ENCODE results near the gene GIGYF2.

Gene GIGYF2

DNA sequence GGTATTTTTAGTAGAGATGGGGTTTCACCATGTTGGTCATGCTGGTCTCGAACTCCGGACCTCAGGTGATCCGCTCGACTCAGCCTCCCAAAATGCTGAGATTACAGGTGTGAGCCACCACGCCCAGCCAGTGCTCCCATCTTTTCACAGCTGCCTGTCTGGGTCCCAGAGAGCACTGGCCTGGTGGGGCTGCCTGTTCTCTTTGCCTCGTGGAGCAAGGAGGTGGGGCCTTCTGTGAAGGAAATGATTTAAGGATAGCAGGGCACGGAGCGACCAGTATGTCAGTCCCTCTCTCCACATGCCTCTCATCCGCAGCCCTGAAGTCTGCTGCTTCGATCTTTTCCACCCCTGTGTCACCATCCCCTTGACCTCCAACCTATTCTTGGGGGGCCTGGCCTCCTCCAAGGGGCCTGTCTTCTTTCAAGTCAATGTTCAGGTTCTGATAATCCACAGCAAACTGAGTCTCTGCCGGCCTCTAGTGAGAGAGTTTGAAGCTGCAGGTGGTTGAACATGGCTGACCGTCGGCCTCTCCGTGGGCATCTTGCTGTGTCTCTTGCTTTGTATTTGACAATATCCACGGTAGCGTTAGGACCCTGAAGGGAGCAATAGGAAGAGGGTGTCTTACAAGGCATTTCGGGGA, 28.2 kb upstream of the GIGYF2 start:
- ChIA-PET CTCF (interaction anchor here (1.5 to 3.5 kb wide), 6 partner anchors 8 to 65 kb away, joined by 3 to 19 read pairs (median 6); partner anchors contain the start of gene EFHD1), POLR2A (interaction anchor here (0.6 kb wide), 1 partner anchor 15 kb away, joined by 4 read pairs; no protein-coding TSS in a partner anchor)
- no peak for DNase-seq (ENCODE audit: low read depth, low spot score)
- TF ChIP-seq, protein P1, sequence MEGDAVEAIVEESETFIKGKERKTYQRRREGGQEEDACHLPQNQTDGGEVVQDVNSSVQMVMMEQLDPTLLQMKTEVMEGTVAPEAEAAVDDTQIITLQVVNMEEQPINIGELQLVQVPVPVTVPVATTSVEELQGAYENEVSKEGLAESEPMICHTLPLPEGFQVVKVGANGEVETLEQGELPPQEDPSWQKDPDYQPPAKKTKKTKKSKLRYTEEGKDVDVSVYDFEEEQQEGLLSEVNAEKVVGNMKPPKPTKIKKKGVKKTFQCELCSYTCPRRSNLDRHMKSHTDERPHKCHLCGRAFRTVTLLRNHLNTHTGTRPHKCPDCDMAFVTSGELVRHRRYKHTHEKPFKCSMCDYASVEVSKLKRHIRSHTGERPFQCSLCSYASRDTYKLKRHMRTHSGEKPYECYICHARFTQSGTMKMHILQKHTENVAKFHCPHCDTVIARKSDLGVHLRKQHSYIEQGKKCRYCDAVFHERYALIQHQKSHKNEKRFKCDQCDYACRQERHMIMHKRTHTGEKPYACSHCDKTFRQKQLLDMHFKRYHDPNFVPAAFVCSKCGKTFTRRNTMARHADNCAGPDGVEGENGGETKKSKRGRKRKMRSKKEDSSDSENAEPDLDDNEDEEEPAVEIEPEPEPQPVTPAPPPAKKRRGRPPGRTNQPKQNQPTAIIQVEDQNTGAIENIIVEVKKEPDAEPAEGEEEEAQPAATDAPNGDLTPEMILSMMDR (IDR thresholded peaks at IDR 0.05; ENCODE audit: insufficient read depth, low read length, missing control alignments), result peak; percentile 72
- no peak overlapping the region for H3K4me3 ChIP-seq (ENCODE audit: low read depth, low read length)

DNA sequence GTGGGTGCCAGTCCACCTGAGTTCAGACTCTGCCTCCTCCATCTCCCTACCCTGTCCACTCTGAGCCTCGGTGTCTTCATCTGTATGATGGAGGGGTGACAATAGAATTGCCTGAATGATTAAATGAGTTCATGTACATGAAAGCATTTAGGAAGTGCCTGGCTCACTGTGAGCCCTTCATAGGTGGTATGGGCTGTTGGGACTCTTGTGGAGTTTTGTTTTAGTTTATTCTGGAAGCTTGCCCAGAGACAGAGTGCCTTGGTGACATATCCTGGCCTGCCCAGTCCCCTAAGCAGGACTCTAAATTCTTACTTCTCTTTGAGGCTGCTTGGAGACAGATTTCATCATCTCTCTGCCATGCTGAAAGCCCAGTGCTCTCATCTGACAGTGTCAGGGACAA, 24.5 kb upstream of the GIGYF2 start:
- H3K4me3 ChIP-seq (ENCODE audit: low read depth, low read length), result no peak overlapping the region
- DNase-seq (ENCODE audit: low read depth, low spot score), result no peak
- CTCF ChIA-PET, result no interaction called here
- POLR2A ChIA-PET, result no interaction called here
- TF ChIP-seq, protein P1 (IDR thresholded peaks at IDR 0.05; ENCODE audit: insufficient read depth, low read length, missing control alignments), result no peak

DNA sequence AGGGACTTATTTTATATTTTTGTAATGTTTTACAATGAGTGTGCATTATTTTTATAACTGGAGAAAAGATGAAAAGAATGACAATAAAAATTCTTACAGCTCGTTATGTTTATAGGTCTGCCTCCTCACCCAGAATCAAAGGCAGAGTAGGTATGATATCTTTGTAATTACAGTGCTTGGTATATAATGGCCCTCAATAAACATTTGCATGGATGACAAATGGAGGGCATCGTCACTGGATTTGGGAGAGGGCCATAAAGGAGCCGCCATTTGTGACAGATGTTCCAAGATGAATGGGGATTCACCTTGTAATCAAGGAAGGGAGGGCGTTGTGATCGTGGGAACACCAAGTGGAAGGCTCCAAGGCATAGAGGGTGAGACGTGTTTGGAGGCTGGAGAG, 22.6 kb upstream of the GIGYF2 start:
- TF ChIP-seq, protein P1 (IDR thresholded peaks at IDR 0.05; ENCODE audit: insufficient read depth, low read length, missing control alignments), result no peak
- DNase-seq (ENCODE audit: low read depth, low spot score), result no peak
- POLR2A ChIA-PET, result no interaction called here
- H3K4me3 ChIP-seq (ENCODE audit: low read depth, low read length), result no peak overlapping the region
- CTCF ChIA-PET, result no interaction called here

DNA sequence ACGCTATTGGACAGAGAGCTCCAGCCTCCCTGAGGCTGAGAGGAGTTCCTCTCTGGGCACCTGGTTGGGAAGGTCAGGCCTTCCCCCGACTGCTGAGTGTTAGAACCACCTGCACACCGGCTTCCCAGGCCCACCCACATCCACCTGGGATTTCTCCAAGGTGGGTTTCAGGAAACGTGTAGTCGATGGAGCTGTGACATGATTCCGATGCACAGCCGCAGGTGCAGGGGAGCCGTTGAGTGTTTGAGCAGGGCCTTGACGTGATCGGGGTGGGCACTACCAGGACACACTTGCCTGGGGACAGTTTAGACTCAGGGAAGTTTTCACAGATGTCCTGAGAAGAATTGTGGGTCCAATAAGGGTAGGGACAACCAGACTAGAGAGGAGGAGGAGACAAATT, 21.8 kb upstream of the GIGYF2 start:
- ChIA-PET CTCF (no interaction called here), POLR2A (no interaction called here)
- TF ChIP-seq, protein P1 (IDR thresholded peaks at IDR 0.05; ENCODE audit: insufficient read depth, low read length, missing control alignments), result no peak
- no peak overlapping the region for H3K4me3 ChIP-seq (ENCODE audit: low read depth, low read length)
- DNase-seq (ENCODE audit: low read depth, low spot score), result no peak

DNA sequence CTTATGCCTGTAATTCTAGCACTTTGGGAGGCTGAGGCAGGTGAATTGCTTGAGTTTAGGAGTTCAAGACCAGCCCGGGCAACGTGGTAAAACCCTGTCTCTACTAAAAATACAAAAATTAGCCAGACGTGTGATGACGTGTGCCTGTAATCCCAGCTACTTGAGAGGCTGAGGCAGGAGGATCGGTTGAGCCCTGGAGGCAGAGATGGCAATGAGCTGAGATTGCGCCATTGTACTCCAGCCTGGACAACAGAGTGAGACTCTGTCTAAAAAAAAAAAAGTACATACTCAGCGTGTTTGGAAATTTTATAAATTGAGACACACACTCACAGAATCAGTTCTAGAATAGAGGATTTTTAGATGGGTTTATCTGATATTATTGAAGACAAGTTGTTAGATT, 17.1 kb upstream of the GIGYF2 start:
- TF ChIP-seq, protein P1 (IDR thresholded peaks at IDR 0.05; ENCODE audit: insufficient read depth, low read length, missing control alignments), result no peak
- ChIA-PET POLR2A (no interaction called here), CTCF (interaction anchor here (0.8 to 1.8 kb wide), 2 partner anchors 12 to 60 kb away, joined by 3 to 4 read pairs; no protein-coding TSS in a partner anchor)
- H3K4me3 ChIP-seq (ENCODE audit: low read depth, low read length), result no peak overlapping the region
- no peak for DNase-seq (ENCODE audit: low read depth, low spot score)

DNA sequence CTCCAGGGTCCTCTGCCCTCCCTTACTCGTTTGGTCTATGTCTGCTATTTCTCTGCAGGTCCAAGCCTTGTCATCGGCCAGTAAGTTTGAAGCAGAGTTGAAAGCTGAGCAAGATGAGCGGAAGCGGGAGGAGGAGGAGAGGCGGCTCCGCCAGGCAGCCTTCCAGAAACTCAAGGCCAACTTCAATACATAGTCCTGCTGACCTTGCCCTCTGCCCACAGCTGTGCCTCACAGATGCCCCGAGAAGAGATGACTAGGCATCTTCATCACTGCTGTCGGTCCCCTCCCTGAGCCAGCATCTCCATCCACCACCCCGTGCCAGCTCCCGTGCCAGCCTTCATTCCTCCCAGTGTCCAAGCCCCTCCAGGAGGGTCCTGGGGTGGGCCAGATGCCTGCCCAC, 15.6 kb upstream of the GIGYF2 start:
- DNase-seq (ENCODE audit: low read depth, low spot score), result no peak
- TF ChIP-seq, protein P1 (IDR thresholded peaks at IDR 0.05; ENCODE audit: insufficient read depth, low read length, missing control alignments), result no peak
- H3K4me3 ChIP-seq (ENCODE audit: low read depth, low read length), result no peak overlapping the region
- ChIA-PET CTCF (interaction anchor here (1.9 kb wide), 1 partner anchor 70 kb away, joined by 7 read pairs; no protein-coding TSS in a partner anchor), POLR2A (no interaction called here)
